ENCODE measurements around the gene RAPGEF5. TPM values are rescaled to one million over a fixed set of nuclear protein-coding genes. Genes with fewer than 3 reads are reported as not detected.

The RAPGEF5 gene
- polyA plus RNA-seq, 4 donors, result 5.4 to 33.4 (median 10.1) TPM

DNA sequence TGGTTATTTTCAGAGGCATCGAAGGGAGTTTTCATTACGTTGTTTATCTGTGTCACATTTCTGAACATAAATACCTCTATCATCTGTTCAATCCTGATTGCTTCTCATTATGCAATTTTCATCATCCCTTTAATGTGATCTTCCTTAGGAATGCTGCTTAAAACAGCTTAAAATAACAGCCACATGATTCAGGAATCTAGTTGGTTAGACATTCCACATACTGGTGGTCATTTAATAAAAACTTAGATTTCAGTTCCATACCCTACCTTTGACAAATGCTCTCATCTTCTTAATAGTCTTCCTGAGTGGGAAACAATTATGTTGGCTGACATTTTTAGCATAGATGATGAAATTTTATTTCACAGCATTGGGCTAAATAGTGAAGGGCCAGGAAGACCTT is 219.9 kb downstream of the RAPGEF5 start:
- no peak overlapping the region for H3K27ac ChIP-seq (ENCODE audit: low read depth in 1 of 3, low read length in 2 of 3)
- H3K4me3 ChIP-seq (ENCODE audit: low read depth in 1 of 3, low read length in 3 of 3), result no peak overlapping the region
- WGBS, 3 donors, result 85 to 98% (median 91%) methylated on average over 2 of the region's 2 CpGs
- H3K9me3 ChIP-seq (ENCODE audit: control insufficient read depth in 2 of 2, insufficient read depth in 1 of 2, low read depth in 1 of 2, low read length in 1 of 2), result peaks cover 0 to 5% of the 10 kb centered on the region in 2 donors
- H3K36me3 ChIP-seq (ENCODE audit: control insufficient read depth in 3 of 3, insufficient read depth in 2 of 3, low read depth in 1 of 3, low read length in 3 of 3), result peaks cover 2 to 37% (median 15%) of the 10 kb centered on the region in 3 donors
- DNase-seq, result no peak
- no peaks in the 10 kb centered on the region for H3K27me3 ChIP-seq (ENCODE audit: control insufficient read depth in 3 of 3, insufficient read depth in 3 of 3, low read length in 3 of 3)
- no peaks in the 10 kb centered on the region for H3K4me1 ChIP-seq (ENCODE audit: control insufficient read depth in 3 of 3, insufficient read depth in 2 of 3, low read depth in 1 of 3, low read length in 2 of 3)
- FAIRE-seq, result no peak

DNA sequence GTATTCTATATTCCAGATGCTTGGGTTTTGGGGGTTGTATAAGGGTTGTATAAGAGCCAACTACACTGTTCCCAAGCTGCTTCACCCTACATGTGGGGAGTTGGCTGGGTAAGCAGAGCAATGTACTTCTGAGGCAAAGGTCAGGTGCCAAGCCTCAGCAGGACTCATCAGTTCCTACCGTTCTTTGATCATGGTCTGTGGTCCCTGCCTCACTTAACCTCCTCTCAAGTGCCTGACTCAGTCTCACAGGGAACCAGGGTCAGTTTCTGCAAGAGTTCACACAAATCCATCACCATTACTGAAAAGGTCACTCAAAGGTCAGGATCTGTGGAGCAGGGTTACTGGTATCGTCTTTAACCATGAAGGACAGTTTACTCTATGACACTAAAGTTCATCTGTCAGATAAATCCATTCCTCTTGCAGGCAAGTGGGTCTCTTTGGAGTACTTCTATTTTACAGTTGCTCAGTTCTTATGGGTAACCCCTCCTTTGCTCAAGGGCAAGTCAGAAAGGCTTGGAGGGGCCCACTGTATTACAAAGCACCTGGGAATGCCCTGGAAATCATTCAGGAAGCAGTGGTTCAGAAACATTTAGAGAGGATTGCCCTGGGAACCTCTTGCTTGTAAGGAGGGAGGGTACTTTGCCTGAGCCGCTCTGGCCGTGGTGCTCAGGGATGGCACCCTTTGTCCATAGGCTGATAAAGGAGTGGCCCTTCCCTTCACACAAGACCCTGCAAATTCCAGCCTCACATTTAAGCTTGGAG is 227.0 kb downstream of the RAPGEF5 start:
- WGBS, 3 donors, result 74 to 80% (median 79%) methylated on average over 4 of the region's 4 CpGs
- no peaks in the 10 kb centered on the region for H3K4me1 ChIP-seq (ENCODE audit: control insufficient read depth in 3 of 3, insufficient read depth in 2 of 3, low read depth in 1 of 3, low read length in 2 of 3)
- FAIRE-seq (no peak), DNase-seq (no peak)
- H3K9me3 ChIP-seq (ENCODE audit: control insufficient read depth in 2 of 2, insufficient read depth in 1 of 2, low read depth in 1 of 2, low read length in 1 of 2), result no peaks in the 10 kb centered on the region
- no peak overlapping the region for H3K27ac ChIP-seq (ENCODE audit: low read depth in 1 of 3, low read length in 2 of 3)
- H3K4me3 ChIP-seq (ENCODE audit: low read depth in 1 of 3, low read length in 3 of 3), result no peak overlapping the region
- H3K27me3 ChIP-seq (ENCODE audit: control insufficient read depth in 3 of 3, insufficient read depth in 3 of 3, low read length in 3 of 3), result no peaks in the 10 kb centered on the region
- peaks cover 2 to 28% (median 12%) of the 10 kb centered on the region in 3 donors for H3K36me3 ChIP-seq (ENCODE audit: control insufficient read depth in 3 of 3, insufficient read depth in 2 of 3, low read depth in 1 of 3, low read length in 3 of 3)

DNA sequence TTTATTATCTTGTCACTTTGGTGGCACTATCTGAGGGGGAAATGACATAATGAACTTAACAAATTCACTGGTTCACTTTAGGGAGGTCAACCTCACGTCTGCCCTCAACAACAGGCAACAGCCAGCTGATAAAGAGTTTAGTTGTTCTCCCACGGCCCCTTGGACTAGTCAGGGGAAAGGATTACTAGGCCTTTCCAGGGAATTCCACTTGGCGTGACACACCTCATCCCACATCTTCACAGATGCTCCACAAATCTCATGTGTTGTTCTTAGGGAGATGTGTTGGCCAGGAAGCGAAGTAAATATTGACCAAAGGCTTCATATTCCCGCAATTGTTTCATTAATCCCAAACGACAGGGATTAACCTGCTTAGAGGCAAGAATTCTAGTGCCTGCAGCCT is 227.8 kb downstream of the RAPGEF5 start:
- Histone ChIP-seq H3K4me3 (ENCODE audit: low read depth in 1 of 3, low read length in 3 of 3) (no peak overlapping the region), H3K4me1 (ENCODE audit: control insufficient read depth in 3 of 3, insufficient read depth in 2 of 3, low read depth in 1 of 3, low read length in 2 of 3) (no peaks in the 10 kb centered on the region), H3K27ac (ENCODE audit: low read depth in 1 of 3, low read length in 2 of 3) (no peak overlapping the region), H3K36me3 (ENCODE audit: control insufficient read depth in 3 of 3, insufficient read depth in 2 of 3, low read depth in 1 of 3, low read length in 3 of 3) (peaks cover 2 to 26% (median 9%) of the 10 kb centered on the region in 3 donors), H3K27me3 (ENCODE audit: control insufficient read depth in 3 of 3, insufficient read depth in 3 of 3, low read length in 3 of 3) (no peaks in the 10 kb centered on the region), H3K9me3 (ENCODE audit: control insufficient read depth in 2 of 2, insufficient read depth in 1 of 2, low read depth in 1 of 2, low read length in 1 of 2) (no peaks in the 10 kb centered on the region)
- 63 to 71% (median 63%) methylated on average over 6 of the region's 6 CpGs for WGBS, 3 donors
- DNase-seq, result no peak
- no peak for FAIRE-seq

DNA sequence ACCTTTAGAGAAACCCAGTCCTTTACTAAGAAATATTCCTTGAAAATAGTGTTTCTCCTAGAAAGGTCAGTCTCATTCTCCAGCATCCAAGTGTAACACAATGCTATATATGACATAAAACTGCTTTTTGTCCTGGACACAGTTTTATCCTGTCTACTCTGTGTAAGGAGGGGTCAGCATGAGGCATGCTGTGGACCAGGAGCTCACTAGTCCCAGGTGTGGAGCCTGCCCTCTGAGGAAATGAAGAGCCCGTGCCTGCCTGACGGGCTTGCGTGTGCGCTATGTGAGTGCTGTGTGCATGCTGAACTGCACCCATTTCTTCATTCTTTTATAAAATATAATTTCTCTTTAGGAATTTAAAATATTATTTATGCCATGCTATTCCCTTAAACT is 228.4 kb downstream of the RAPGEF5 start:
- FAIRE-seq (no peak), DNase-seq (no peak)
- WGBS, 3 donors, result 98% methylated on average over 4 of the region's 4 CpGs

DNA sequence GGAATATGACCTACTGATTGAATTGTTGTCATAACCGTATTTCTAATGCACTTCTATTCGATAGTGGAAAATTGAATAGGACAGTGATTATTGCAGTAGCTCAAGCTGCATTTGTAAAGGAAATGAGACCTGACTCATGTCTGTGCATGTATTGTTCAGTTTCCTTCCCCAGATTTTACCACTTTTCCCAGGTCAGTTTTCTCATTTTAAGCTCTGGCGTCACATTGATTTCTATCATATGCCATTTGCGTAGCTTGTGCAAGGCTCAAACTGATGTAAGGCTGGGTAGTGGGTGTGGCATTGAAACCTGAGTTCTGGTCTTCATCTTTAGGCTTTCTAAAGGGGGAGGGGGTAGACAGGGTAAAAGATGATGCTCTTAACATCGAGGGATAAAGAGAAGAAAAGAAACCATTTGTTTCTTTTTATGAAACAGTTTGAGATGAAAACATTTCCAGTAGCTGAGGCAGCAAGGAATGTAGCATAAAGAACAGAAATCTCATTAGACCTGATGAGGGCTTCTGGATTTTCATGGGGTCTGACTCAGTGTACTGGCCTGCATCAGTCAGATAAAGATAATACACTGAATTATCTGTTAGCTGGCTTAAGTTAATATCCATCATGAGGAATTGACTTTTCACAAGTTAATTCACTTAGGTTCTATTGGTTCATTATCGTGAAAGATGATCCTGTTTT is 229.0 kb downstream of the RAPGEF5 start:
- Histone ChIP-seq H3K9me3 (ENCODE audit: control insufficient read depth in 2 of 2, insufficient read depth in 1 of 2, low read depth in 1 of 2, low read length in 1 of 2) (no peaks in the 10 kb centered on the region), H3K27ac (ENCODE audit: low read depth in 1 of 3, low read length in 2 of 3) (no peak overlapping the region), H3K36me3 (ENCODE audit: control insufficient read depth in 3 of 3, insufficient read depth in 2 of 3, low read depth in 1 of 3, low read length in 3 of 3) (peaks cover 2 to 23% (median 8%) of the 10 kb centered on the region in 3 donors), H3K4me3 (ENCODE audit: low read depth in 1 of 3, low read length in 3 of 3) (no peak overlapping the region), H3K27me3 (ENCODE audit: control insufficient read depth in 3 of 3, insufficient read depth in 3 of 3, low read length in 3 of 3) (no peaks in the 10 kb centered on the region), H3K4me1 (ENCODE audit: control insufficient read depth in 3 of 3, insufficient read depth in 2 of 3, low read depth in 1 of 3, low read length in 2 of 3) (peaks cover 0 to 4% (median 0%) of the 10 kb centered on the region in 3 donors)
- FAIRE-seq (no peak), DNase-seq (no peak)
- WGBS, 3 donors, result 73 to 87% (median 81%) methylated on average over 6 of the region's 6 CpGs

More for the DNA sequence above, 228.4 kb downstream of the RAPGEF5 start:
- H3K27ac ChIP-seq (ENCODE audit: low read depth in 1 of 3, low read length in 2 of 3), result no peak overlapping the region
- no peaks in the 10 kb centered on the region for H3K27me3 ChIP-seq (ENCODE audit: control insufficient read depth in 3 of 3, insufficient read depth in 3 of 3, low read length in 3 of 3)
- H3K4me1 ChIP-seq (ENCODE audit: control insufficient read depth in 3 of 3, insufficient read depth in 2 of 3, low read depth in 1 of 3, low read length in 2 of 3), result no peaks in the 10 kb centered on the region
- H3K4me3 ChIP-seq (ENCODE audit: low read depth in 1 of 3, low read length in 3 of 3), result no peak overlapping the region
- H3K9me3 ChIP-seq (ENCODE audit: control insufficient read depth in 2 of 2, insufficient read depth in 1 of 2, low read depth in 1 of 2, low read length in 1 of 2), result no peaks in the 10 kb centered on the region
- peaks cover 2 to 26% (median 7%) of the 10 kb centered on the region in 3 donors for H3K36me3 ChIP-seq (ENCODE audit: control insufficient read depth in 3 of 3, insufficient read depth in 2 of 3, low read depth in 1 of 3, low read length in 3 of 3)

DNA sequence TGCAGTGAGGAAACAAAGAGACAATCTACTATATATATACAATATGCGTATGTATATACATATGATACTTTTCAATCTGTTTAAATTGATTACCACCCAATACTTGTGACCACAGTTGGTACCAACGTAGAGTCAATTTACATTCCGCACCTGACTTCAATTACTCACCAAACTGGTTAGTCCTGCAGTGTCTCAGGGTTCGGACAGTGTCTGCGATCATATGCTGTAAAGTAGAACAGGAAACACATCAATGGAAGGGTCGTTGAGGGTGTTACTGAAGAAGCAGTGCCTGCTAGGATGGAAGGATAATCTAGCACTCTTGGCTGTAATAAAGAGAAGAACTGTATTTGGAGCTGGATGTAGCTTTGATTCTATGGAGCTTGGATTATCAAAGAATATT is 231.5 kb downstream of the RAPGEF5 start:
- no peak overlapping the region for H3K4me3 ChIP-seq (ENCODE audit: low read depth in 1 of 3, low read length in 3 of 3)
- 72 to 83% (median 82%) methylated on average over 6 of the region's 6 CpGs for WGBS, 3 donors
- peaks cover 0 to 11% (median 0%) of the 10 kb centered on the region in 3 donors for H3K4me1 ChIP-seq (ENCODE audit: control insufficient read depth in 3 of 3, insufficient read depth in 2 of 3, low read depth in 1 of 3, low read length in 2 of 3)
- H3K9me3 ChIP-seq (ENCODE audit: control insufficient read depth in 2 of 2, insufficient read depth in 1 of 2, low read depth in 1 of 2, low read length in 1 of 2), result no peaks in the 10 kb centered on the region
- peaks cover 2 to 27% (median 12%) of the 10 kb centered on the region in 3 donors for H3K36me3 ChIP-seq (ENCODE audit: control insufficient read depth in 3 of 3, insufficient read depth in 2 of 3, low read depth in 1 of 3, low read length in 3 of 3)
- DNase-seq (no peak), FAIRE-seq (no peak)
- no peak overlapping the region for H3K27ac ChIP-seq (ENCODE audit: low read depth in 1 of 3, low read length in 2 of 3)
- H3K27me3 ChIP-seq (ENCODE audit: control insufficient read depth in 3 of 3, insufficient read depth in 3 of 3, low read length in 3 of 3), result no peaks in the 10 kb centered on the region

DNA sequence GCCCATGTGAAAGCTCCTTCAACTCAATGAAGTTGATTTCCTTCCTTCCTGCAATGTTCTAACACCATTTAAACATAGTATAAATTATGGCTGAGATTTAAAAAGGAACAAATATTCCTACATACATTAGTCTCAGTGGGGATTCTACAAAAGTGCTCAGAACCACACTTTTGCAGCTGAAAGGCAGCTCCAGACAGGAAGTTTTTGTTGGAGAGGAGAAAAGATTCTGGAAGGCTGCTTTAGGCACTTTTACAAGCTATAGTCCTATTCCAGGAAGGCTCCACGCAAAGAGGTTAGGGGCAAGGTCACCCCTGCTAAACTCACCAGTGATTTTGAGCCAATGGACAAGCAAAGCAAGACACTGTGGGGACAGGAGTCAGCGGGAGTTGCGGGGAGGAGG is 232.0 kb downstream of the RAPGEF5 start:
- WGBS, 3 donors, result 73 to 89% (median 83%) methylated on average over 3 of the region's 3 CpGs

DNA sequence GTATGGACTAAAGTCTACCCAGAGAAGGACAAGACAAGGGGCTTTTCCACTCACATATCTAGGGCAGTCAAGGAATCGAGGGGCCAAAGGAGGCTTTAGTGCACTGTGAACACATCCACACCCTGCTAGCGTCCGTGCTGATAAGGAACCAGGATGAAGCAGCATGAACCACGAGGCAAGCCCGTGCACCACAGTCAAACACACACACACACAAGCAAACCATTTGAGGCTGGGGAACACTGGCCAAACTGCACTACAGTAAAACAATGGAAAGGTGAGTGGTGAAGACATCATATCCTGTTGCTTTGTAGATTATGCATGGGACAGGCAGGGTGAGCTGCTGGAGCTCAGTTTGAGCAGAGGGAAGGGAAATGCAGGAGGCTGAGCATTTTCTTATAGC is 233.8 kb downstream of the RAPGEF5 start:
- WGBS, 3 donors, result 28 to 48% (median 41%) methylated on average over 5 of the region's 5 CpGs
- peak; percentile 7 to 82 for DNase-seq
- no peaks in the 10 kb centered on the region for H3K9me3 ChIP-seq (ENCODE audit: control insufficient read depth in 2 of 2, insufficient read depth in 1 of 2, low read depth in 1 of 2, low read length in 1 of 2)
- peaks cover 2 to 22% (median 6%) of the 10 kb centered on the region in 3 donors for H3K36me3 ChIP-seq (ENCODE audit: control insufficient read depth in 3 of 3, insufficient read depth in 2 of 3, low read depth in 1 of 3, low read length in 3 of 3)
- no peaks in the 10 kb centered on the region for H3K27me3 ChIP-seq (ENCODE audit: control insufficient read depth in 3 of 3, insufficient read depth in 3 of 3, low read length in 3 of 3)
- H3K27ac ChIP-seq (ENCODE audit: low read depth in 1 of 3, low read length in 2 of 3), result peak overlapping the region in 1 of 3 donors; percentile 33
- no peak overlapping the region for H3K4me3 ChIP-seq (ENCODE audit: low read depth in 1 of 3, low read length in 3 of 3)
- H3K4me1 ChIP-seq (ENCODE audit: control insufficient read depth in 3 of 3, insufficient read depth in 2 of 3, low read depth in 1 of 3, low read length in 2 of 3), result peaks cover 0 to 11% (median 0%) of the 10 kb centered on the region in 3 donors
- no peak for FAIRE-seq

More for the DNA sequence above, 232.0 kb downstream of the RAPGEF5 start:
- Histone ChIP-seq H3K9me3 (ENCODE audit: control insufficient read depth in 2 of 2, insufficient read depth in 1 of 2, low read depth in 1 of 2, low read length in 1 of 2) (no peaks in the 10 kb centered on the region), H3K4me3 (ENCODE audit: low read depth in 1 of 3, low read length in 3 of 3) (no peak overlapping the region), H3K27ac (ENCODE audit: low read depth in 1 of 3, low read length in 2 of 3) (no peak overlapping the region), H3K36me3 (ENCODE audit: control insufficient read depth in 3 of 3, insufficient read depth in 2 of 3, low read depth in 1 of 3, low read length in 3 of 3) (peaks cover 2 to 25% (median 10%) of the 10 kb centered on the region in 3 donors), H3K27me3 (ENCODE audit: control insufficient read depth in 3 of 3, insufficient read depth in 3 of 3, low read length in 3 of 3) (no peaks in the 10 kb centered on the region), H3K4me1 (ENCODE audit: control insufficient read depth in 3 of 3, insufficient read depth in 2 of 3, low read depth in 1 of 3, low read length in 2 of 3) (peaks cover 0 to 11% (median 0%) of the 10 kb centered on the region in 3 donors)
- FAIRE-seq, result no peak
- DNase-seq, result no peak

All from small intestine (tissue), 7 donors.